K562 (cell line): ENCODE results near the gene BTBD2. TPM values are rescaled to one million over a fixed set of nuclear protein-coding genes. Genes with fewer than 3 reads are reported as not detected.

Experiments
- ATAC-seq: fragments of 200-7000 bp; cut with Tn5 transposase; 3 replicates; pipeline ENCODE4 v1.9.1; 2020; ENCODE audit warnings: moderate library complexity
- BruUV-seq: library from RNA; stranded (reverse); fragments of 400-500 nt; replicated peaks from 2 replicates; lab custom pipeline; 2021; lab: Mats Ljungman, UMichigan
- CTCF ChIA-PET: fragments of 300-600 bp; formaldehyde crosslinking; extraction: SDS; loops from one replicate; lab custom pipeline; 2021; ENCODE audit warnings: low intra/inter-chr PET ratio; lab: Yijun Ruan, JAX
- POLR2A ChIA-PET: fragments of 300-600, 350-650 bp; sonication (Branson Sonifier 250); formaldehyde crosslinking; extraction: SDS; loops from one replicate; lab custom pipeline; 2021; ENCODE audit warnings: antibody characterized with exemption, inconsistent platforms; lab: Yijun Ruan, JAX
- DNase-seq, 4 experiments: peaks; one replicate each; pipeline versions ENCODE4 v3.0.0 to v3.0.0-alpha.2; 2011 to 2018; ENCODE audit warnings: low spot score in 3 of 4, mixed read lengths in 3 of 4; ENCODE audit errors: extremely low read depth in 1 of 4
- FAIRE-seq: peaks from 2 replicates; lab custom pipeline; 2011; peaks lifted over from hg19 to GRCh38; lab: Jason Lieb, UNC
- H2AFZ ChIP-seq: 2 replicates; pipeline ENCODE4 v1.6.0; 2011; ENCODE audit warnings: low read depth, low read length, control low read depth, inconsistent platforms
- H3K27ac ChIP-seq: fragments of 200-600 bp; 3 replicates; pipeline ENCODE4 v1.8.0; 2011; ENCODE audit warnings: low read depth, mild to moderate bottlenecking, control low read depth, inconsistent platforms, low read length, moderate library complexity, mixed read lengths; ENCODE audit errors: extremely low read depth
- H3K27me3 ChIP-seq, 2 experiments: fragments of 300-600 bp in 1 of 2; 2 replicates in 1 of 2; 3 replicates in 1 of 2; pipeline versions ENCODE4 v1.6.0 to v1.8.0; 2011; ENCODE audit warnings: inconsistent platforms in 2 of 2, low read length in 2 of 2, mild to moderate bottlenecking in 1 of 2, mixed read lengths in 1 of 2, moderate library complexity in 1 of 2; ENCODE audit not compliant: control insufficient read depth in 2 of 2, insufficient read depth in 2 of 2
- H3K36me3 ChIP-seq: fragments of 300-600 bp; 3 replicates; pipeline ENCODE4 v1.8.0; 2011; ENCODE audit warnings: mild to moderate bottlenecking, low read length, inconsistent platforms; ENCODE audit not compliant: control insufficient read depth, insufficient read depth
- H3K4me1 ChIP-seq, 2 experiments: fragments of 200-600 bp in 1 of 2; replicated peaks in 1 of 2; 2 replicates in 1 of 2; 3 replicates in 1 of 2; pipeline versions ENCODE4 v1.5.1 to v1.8.0; 2011; ENCODE audit warnings: inconsistent platforms in 2 of 2, low read length in 2 of 2, mild to moderate bottlenecking in 1 of 2, mixed read lengths in 1 of 2, moderate library complexity in 1 of 2; ENCODE audit not compliant: control insufficient read depth in 2 of 2, insufficient read depth in 2 of 2
- H3K4me2 ChIP-seq: 2 replicates; pipeline ENCODE4 v1.6.1; 2011; ENCODE audit warnings: low read length, control low read depth, inconsistent platforms, mixed read lengths; ENCODE audit not compliant: insufficient read depth
- H3K4me3 ChIP-seq: fragments of 200-600 bp; sonication (generic), shearing (Covaris generic); 2 replicates; pipeline ENCODE4 v1.5.1; 2016; ENCODE audit warnings: control low read depth, inconsistent platforms
- H3K79me2 ChIP-seq: fragments of 200-600 bp; 3 replicates; pipeline ENCODE4 v1.8.0; 2011; ENCODE audit warnings: low read length, inconsistent platforms; ENCODE audit not compliant: control insufficient read depth, insufficient read depth
- H3K9ac ChIP-seq, 2 experiments: 2 replicates each; pipeline versions ENCODE4 v1.6.0 to v1.6.1; 2011; ENCODE audit warnings: low read depth in 2 of 2, low read length in 2 of 2, control low read depth in 1 of 2, inconsistent platforms in 1 of 2, mild to moderate bottlenecking in 1 of 2, mixed read lengths in 1 of 2; ENCODE audit not compliant: insufficient read depth in 1 of 2
- H3K9me1 ChIP-seq: one replicate; pipeline ENCODE4 v1.6.0; 2011; ENCODE audit warnings: inconsistent platforms, mild to moderate bottlenecking, low read length, moderate library complexity; ENCODE audit not compliant: control insufficient read depth, insufficient read depth
- H3K9me3 ChIP-seq: replicated peaks from 2 replicates; pipeline ENCODE4 v1.5.1; 2011; ENCODE audit warnings: low read depth, low read length, inconsistent platforms; ENCODE audit not compliant: control insufficient read depth, insufficient read depth
- H4K20me1 ChIP-seq: replicated peaks from 2 replicates; pipeline ENCODE4 v1.6.1; 2011; ENCODE audit warnings: low read length, inconsistent platforms, mixed read lengths; ENCODE audit not compliant: control insufficient read depth, insufficient read depth
- ETS1 ChIP-seq: conservative IDR thresholded peaks from 2 replicates; pipeline ENCODE4 v1.6.1; 2011; ENCODE audit warnings: low read depth, mild to moderate bottlenecking, low read length; ENCODE audit not compliant: control insufficient read depth
- ETV5 ChIP-seq: sonication (generic); formaldehyde crosslinking; IDR thresholded peaks from 2 replicates; pipeline ENCODE4 v1.4.0; 2020; ENCODE audit warnings: low read depth, mild to moderate bottlenecking, missing genetic modification reagents
- MAZ ChIP-seq, 2 experiments: fragments of 450-650 bp in 1 of 2; sonication (generic) in 1 of 2; formaldehyde crosslinking; IDR thresholded peaks in 1 of 2; conservative IDR thresholded peaks in 1 of 2; 2 replicates each; pipeline versions ENCODE4 v1.4.0 to v1.5.0; 2020; ENCODE audit warnings: mild to moderate bottlenecking in 1 of 2, missing genetic modification reagents in 1 of 2
- POLR2A ChIP-seq: fragments of 450-650 bp; conservative IDR thresholded peaks from 2 replicates; pipeline ENCODE4 v1.6.1; 2016
- POLR2AphosphoS5 ChIP-seq: IDR thresholded peaks from 2 replicates; pipeline ENCODE4 v1.6.1; 2011; ENCODE audit warnings: mild to moderate bottlenecking, low read depth, low read length, moderate library complexity; ENCODE audit not compliant: control insufficient read depth, insufficient read depth
- POLR2B ChIP-seq: fragments of 450-650 bp; IDR thresholded peaks from 2 replicates; pipeline ENCODE4 v1.6.1; 2018; ENCODE audit warnings: low read depth; ENCODE audit not compliant: partially characterized antibody
- PRDM10 ChIP-seq: fragments of 450-650 bp; IDR thresholded peaks from 2 replicates; pipeline ENCODE4 v1.6.1; 2018; ENCODE audit not compliant: partially characterized antibody
- SUPT5H ChIP-seq: fragments of 450-650 bp; IDR thresholded peaks from 2 replicates; pipeline ENCODE4 v1.6.1; 2016
- ZBTB7A ChIP-seq: IDR thresholded peaks from 2 replicates; pipeline ENCODE4 v1.6.1; 2011; ENCODE audit warnings: low read depth, mild to moderate bottlenecking, low read length, moderate library complexity, borderline replicate concordance; ENCODE audit not compliant: control insufficient read depth
- ZFX ChIP-seq: sonication (generic); formaldehyde crosslinking; IDR thresholded peaks from 2 replicates; pipeline ENCODE4 v1.8.0; 2022; ENCODE audit warnings: mild to moderate bottlenecking, missing genetic modification reagents, moderate library complexity
- ZNF165 ChIP-seq: fragments of 250-450 bp; sonication (Bioruptor Pico); IDR thresholded peaks from 2 replicates; pipeline ENCODE4 v1.4.0; 2020; ENCODE audit warnings: borderline replicate concordance
- ZNF384 ChIP-seq: IDR thresholded peaks from 2 replicates; pipeline ENCODE4 v1.6.1; 2012; ENCODE audit warnings: low read depth, low read length, improper control_type of control experiment
- WGBS: fragments of 100-300 bp; shearing (Covaris generic); methylation state at CpG from one replicate; pipeline ENCODE4 v1.1.6; 2016; ENCODE audit warnings: low coverage, mixed read lengths; ENCODE audit not compliant: insufficient coverage; ENCODE audit errors: missing lambda C conversion rate; 5-methylcytosine and 5-hydroxymethylcytosine counted together
- in situ Hi-C: fragments of 300-500 bp; cut with MboI; formaldehyde crosslinking; loops from 4 replicates; pipeline ENCODE4 v1.15.0; 2018; ENCODE audit warnings: inconsistent platforms, mixed read lengths
- intact Hi-C: fragments of 100-400 bp; cut with micrococcal nuclease; formaldehyde crosslinking; loops from 2 replicates; pipeline ENCODE4 v1.14.2; 2022
- polyA plus RNA-seq, 8 experiments: library from polyadenylated mRNA; depleted of rRNA in 4 of 8; stranded (reverse) in 5 of 8; unstranded in 3 of 8; fragments of >200 nt; fragmentation: Nextera tagmentation in 2 of 8; fragmentation: Illumina TruSeq in 1 of 8; extraction: Ambion mirVana in 2 of 8; extraction: Trizol in 1 of 8; gene quantifications; 2 replicates each; pipeline versions ENCODE4 v1.2.1 to v1.2.3, GENCODE V29; 2011 to 2014; ENCODE audit warnings: inconsistent platforms in 1 of 8, missing spikeins in 1 of 8
- total RNA-seq, 7 experiments: library from RNA; depleted of rRNA in 6 of 7; stranded (reverse); fragments of >200 nt in 6 of 7; fragmentation: Illumina TruSeq in 2 of 7; extraction: Trizol in 2 of 7; gene quantifications; 2 replicates each; pipeline versions ENCODE4 v1.2.1 to v1.2.3, GENCODE V29; 2011 to 2021; ENCODE audit warnings: low replicate concordance in 1 of 7

Gene BTBD2
- total and polyA plus RNA-seq, 9 of the 15 experiments (the other 6 are each of a cell fraction or from before 2014, with no cell fraction given) = 0.10 to 15.6 (median 6.9) TPM

GRCh38 chr19:2038284-2039088 is 23.0 kb upstream of the BTBD2 start (continued):
- TF ChIP-seq ETV5 = no peak
- TF ChIP-seq ZFX (CRISPR knock-in tag) = no peak

GRCh38 chr19:2037651-2038255 is 22.2 kb upstream of the BTBD2 start:
- DNase-seq (peak in 1 of 4 experiments; percentile 22), ATAC-seq (no peak), FAIRE-seq (no peak)
- peaks cover 11% of the 10 kb centered on the region for H3K79me2 ChIP-seq
- BruUV-seq = TSS peak; percentile 52
- H3K4me1 ChIP-seq = peaks cover 16 to 76% of the 10 kb centered on the region in 2 experiments
- no peak overlapping the region for H3K27ac ChIP-seq
- H3K36me3 ChIP-seq = peaks cover 50% of the 10 kb centered on the region; the same call in 2 of the 3 replicates
- in situ Hi-C loops (no loop called here), intact Hi-C loops (no loop called here)
- no peak overlapping the region for H3K4me2 ChIP-seq
- peaks cover 7% of the 10 kb centered on the region for H3K9me3 ChIP-seq
- no peaks in the 10 kb centered on the region for H3K9me1 ChIP-seq
- H4K20me1 ChIP-seq = peaks cover 9% of the 10 kb centered on the region; the same call in 1 of the 2 replicates
- TF ChIP-seq POLR2A (peak; percentile 49), ZNF384 (peak; percentile 25; the same call in 1 of the 2 replicates), POLR2B (peak; percentile 68), ZBTB7A (peak; percentile 35; the same call in 1 of the 2 replicates), MAZ (CRISPR knock-in tag; conservative IDR thresholded peaks at IDR 0.05 in 1 of 2, IDR thresholded peaks at IDR 0.05 in 1 of 2) (peak in 1 of 2 experiments; percentile 20; a peak in 1 of 4 replicates), POLR2AphosphoS5 (0 out of 2 replicates have a peak, but pooled peaks have one; percentile 27), SUPT5H (peak; percentile 67), ZNF165 (CRISPR knock-in tag) (no peak), ETS1 (no peak), PRDM10 (peak; percentile 16)
- ChIA-PET POLR2A (interaction anchor here (0.7 to 0.8 kb wide), 2 partner anchors 23 to 226 kb away, joined by 3 read pairs; no protein-coding TSS in a partner anchor), CTCF (no interaction called here)
- no peak overlapping the region for H2AFZ ChIP-seq
- no peaks in the 10 kb centered on the region for H3K27me3 ChIP-seq
- H3K4me3 ChIP-seq = no peak overlapping the region
- H3K9ac ChIP-seq = no peak overlapping the region
- WGBS = 82% methylated on average over 22 of the region's 24 CpGs
